Dedifferentiated amniotic fluid mesenchymal stem cell (primary cell): ENCODE results near the gene OBSCN.

ENCODE experiments used
- DNase-seq: peaks from one replicate; pipeline ENCODE4 v3.0.0-alpha.2; 2016; ENCODE audit errors: extremely low spot score

The OBSCN gene

GRCh38 chr1:228402641-228403025 lies 194.8 kb downstream of the OBSCN start:
- DNase-seq: no peak

GRCh38 chr1:228403231-228403631 lies 195.4 kb downstream of the OBSCN start:
- no peak for DNase-seq

- DNase-seq: no peak
These were observed 196.4 kb downstream of the OBSCN start for GRCh38 chr1:228404107-228404720.

- no peak for DNase-seq
These were observed 197.5 kb downstream of the OBSCN start for GRCh38 chr1:228405200-228405978.

GRCh38 chr1:228405979-228406228 lies 198.1 kb downstream of the OBSCN start:
- no peak for DNase-seq

GRCh38 chr1:228407106-228408040 lies 199.5 kb downstream of the OBSCN start:
- DNase-seq: no peak

- no peak for DNase-seq
These were observed 200.4 kb downstream of the OBSCN start for GRCh38 chr1:228408041-228408868.

GRCh38 chr1:228408869-228409805 lies 201.3 kb downstream of the OBSCN start:
- DNase-seq: no peak

GRCh38 chr1:228410015-228410414 lies 202.2 kb downstream of the OBSCN start:
- no peak for DNase-seq

GRCh38 chr1:228410671-228411070 lies 202.8 kb downstream of the OBSCN start:
- no peak for DNase-seq

- DNase-seq: no peak
These were observed 203.3 kb downstream of the OBSCN start for GRCh38 chr1:228411121-228411520.

GRCh38 chr1:228411548-228412430 lies 203.9 kb downstream of the OBSCN start:
- no peak for DNase-seq

GRCh38 chr1:228413241-228414010 lies 205.6 kb downstream of the OBSCN start:
- no peak for DNase-seq

GRCh38 chr1:228414511-228415211 lies 206.8 kb downstream of the OBSCN start:
- no peak for DNase-seq

GRCh38 chr1:228415221-228415620 lies 207.4 kb downstream of the OBSCN start:
- DNase-seq: no peak

GRCh38 chr1:228415853-228416216 lies 208.0 kb downstream of the OBSCN start:
- DNase-seq: no peak

- no peak for DNase-seq
These were observed 208.5 kb downstream of the OBSCN start, which contains the start of gene TRIM17 for GRCh38 chr1:228416217-228416933. Gene TRIM17 (minus strand): TSS chr1:228416861. CDS start chr1:228415072, 1,789 bp downstream.

GRCh38 chr1:228417061-228417460 lies 209.2 kb downstream of the OBSCN start:
- DNase-seq: no peak
